Spleen (tissue), 11 donors: Measurements from ENCODE around the gene SMCHD1. TPM values are rescaled to one million over a fixed set of nuclear protein-coding genes. Genes with fewer than 3 reads are reported as not detected.

Experiments
- DNase-seq: peaks from one replicate; pipeline ENCODE4 v3.0.0-alpha.2; 2020
- H3K27ac ChIP-seq, 8 donors: fragments of 200-600 bp; sonication (generic) in 7 of 8; 1 replicate in 4 of 8; 2 replicates in 4 of 8; pipeline versions ENCODE4 v1.5.0 to v1.8.0; 2016 to 2021; ENCODE audit warnings: inconsistent platforms in 4 of 8, mild to moderate bottlenecking in 4 of 8, moderate library complexity in 1 of 8
- H3K27me3 ChIP-seq, 7 donors: fragments of 200-600 bp; sonication (generic) in 6 of 7; replicated peaks in 1 of 7; 1 replicate in 4 of 7; 2 replicates in 3 of 7; pipeline versions ENCODE4 v1.5.0 to v1.8.0; 2016 to 2021; ENCODE audit warnings: inconsistent platforms in 3 of 7, mild to moderate bottlenecking in 1 of 7
- H3K36me3 ChIP-seq, 6 donors: fragments of 200-600 bp; sonication (generic) in 5 of 6; 1 replicate in 4 of 6; 2 replicates in 2 of 6; pipeline versions ENCODE4 v1.5.0 to v1.8.0; 2016 to 2021; ENCODE audit warnings: inconsistent platforms in 2 of 6
- H3K4me1 ChIP-seq, 6 donors: fragments of 200-600 bp; sonication (generic) in 5 of 6; 1 replicate in 3 of 6; 2 replicates in 3 of 6; pipeline versions ENCODE4 v1.5.0 to v1.8.0; 2016 to 2021; ENCODE audit warnings: inconsistent platforms in 3 of 6
- H3K4me3 ChIP-seq, 8 donors: fragments of 200-600 bp; sonication (generic) in 7 of 8; 1 replicate in 4 of 8; 2 replicates in 4 of 8; pipeline versions ENCODE4 v1.5.0 to v1.8.0; 2016 to 2021; ENCODE audit warnings: inconsistent platforms in 4 of 8, mild to moderate bottlenecking in 4 of 8, moderate library complexity in 2 of 8
- H3K9me3 ChIP-seq, 8 donors: fragments of 200-600 bp; sonication (generic) in 7 of 8; 1 replicate in 4 of 8; 2 replicates in 4 of 8; pipeline versions ENCODE4 v1.5.0 to v1.8.0; 2016 to 2021; ENCODE audit warnings: inconsistent platforms in 4 of 8
- POLR2A ChIP-seq, 3 donors: fragments of 450-650 bp; IDR thresholded peaks; one replicate each; pipeline ENCODE4 v1.5.1; 2017; ENCODE audit warnings: antibody characterized with exemption in 3 of 3, mild to moderate bottlenecking in 1 of 3
- POLR2AphosphoS5 ChIP-seq, 3 donors: sonication (generic); formaldehyde crosslinking; IDR thresholded peaks; one replicate each; pipeline ENCODE4 v1.5.1; 2017; ENCODE audit warnings: antibody characterized with exemption in 3 of 3
- WGBS, 5 donors: extraction: QIAGEN DNeasy Blood & Tissue Kit in 3 of 5; methylation state at CpG; one replicate each; pipeline versions ENCODE4 v1.1.5 to v1.1.7; 2013 to 2018; 5-methylcytosine and 5-hydroxymethylcytosine counted together
- intact Hi-C: fragments of 100-400 bp; cut with DNase I; formaldehyde crosslinking; loops from one replicate; pipeline ENCODE4 v1.15.0; 2023; ENCODE audit warnings: low total_unique reads
- polyA plus RNA-seq, 3 donors: library from polyadenylated mRNA; stranded (reverse); fragments of 200-250 nt; gene quantifications; one replicate each; pipeline ENCODE4 v1.2.1, GENCODE V29; 2013
- total RNA-seq, 7 donors: library from RNA; depleted of rRNA in 3 of 7; stranded (reverse); fragments of >200 nt in 3 of 7; fragmentation: NEBNext Ultra II Directional in 4 of 7; extraction: Animal tissue kit (Norgen Biotek cat#: 25700) in 4 of 7; gene quantifications; one replicate each; pipeline versions ENCODE4 v1.1.0 to v1.2.1, GENCODE V29; 2016 to 2021
- TF ChIP-seq, protein P1 (sequence below), 11 experiments: fragments of 200-600 bp in 7 of 11; fragments of 450-650 bp in 4 of 11; sonication (generic) in 4 of 11; IDR thresholded peaks in 8 of 11; conservative IDR thresholded peaks in 3 of 11; 1 replicate in 7 of 11; 2 replicates in 4 of 11; pipeline versions ENCODE4 v1.4.0 to v1.8.0; 2016 to 2021; ENCODE audit warnings: antibody characterized with exemption in 11 of 11, inconsistent platforms in 4 of 11, mild to moderate bottlenecking in 1 of 11
- donor health status: healthy with polysubstance abuse.
- donor health status: DM: no; HTN: no; CAD: no; lungs with moderate emphysema.
- donor health status: DM: no; HTN: no; CAD: no.
- donor health status: Bipolar disorder and iron deficiency.
- donor health status: healthy.
- donor health status: DM: no; HTN: no; CAD: no.
- donor health status: DM: yes; HTN: yes; CAD: no.

The SMCHD1 gene
- total and polyA plus RNA-seq, 10 donors = 14.7 to 361 (median 148) TPM

- intact Hi-C loops = no loop called here
- no peak for DNase-seq
- TF ChIP-seq POLR2A (IDR thresholded peaks at IDR 0.05) (no peak), POLR2AphosphoS5 (IDR thresholded peaks at IDR 0.05) (no peak)
- TF ChIP-seq, protein P1, sequence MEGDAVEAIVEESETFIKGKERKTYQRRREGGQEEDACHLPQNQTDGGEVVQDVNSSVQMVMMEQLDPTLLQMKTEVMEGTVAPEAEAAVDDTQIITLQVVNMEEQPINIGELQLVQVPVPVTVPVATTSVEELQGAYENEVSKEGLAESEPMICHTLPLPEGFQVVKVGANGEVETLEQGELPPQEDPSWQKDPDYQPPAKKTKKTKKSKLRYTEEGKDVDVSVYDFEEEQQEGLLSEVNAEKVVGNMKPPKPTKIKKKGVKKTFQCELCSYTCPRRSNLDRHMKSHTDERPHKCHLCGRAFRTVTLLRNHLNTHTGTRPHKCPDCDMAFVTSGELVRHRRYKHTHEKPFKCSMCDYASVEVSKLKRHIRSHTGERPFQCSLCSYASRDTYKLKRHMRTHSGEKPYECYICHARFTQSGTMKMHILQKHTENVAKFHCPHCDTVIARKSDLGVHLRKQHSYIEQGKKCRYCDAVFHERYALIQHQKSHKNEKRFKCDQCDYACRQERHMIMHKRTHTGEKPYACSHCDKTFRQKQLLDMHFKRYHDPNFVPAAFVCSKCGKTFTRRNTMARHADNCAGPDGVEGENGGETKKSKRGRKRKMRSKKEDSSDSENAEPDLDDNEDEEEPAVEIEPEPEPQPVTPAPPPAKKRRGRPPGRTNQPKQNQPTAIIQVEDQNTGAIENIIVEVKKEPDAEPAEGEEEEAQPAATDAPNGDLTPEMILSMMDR (IDR thresholded peaks at IDR 0.05 in 8 of 11, conservative IDR thresholded peaks at IDR 0.05 in 3 of 11) = no peak
- no peaks in the 10 kb centered on the region for H3K27me3 ChIP-seq
- no peaks in the 10 kb centered on the region for H3K36me3 ChIP-seq
- H3K27ac ChIP-seq = no peak overlapping the region
- no peak overlapping the region for H3K4me3 ChIP-seq
- WGBS, 5 donors = 53 to 78% (median 76%) methylated on average over 5 of the region's 5 CpGs
- no peaks in the 10 kb centered on the region for H3K9me3 ChIP-seq
- H3K4me1 ChIP-seq = no peaks in the 10 kb centered on the region
These were observed 30.3 kb upstream of the SMCHD1 start for GRCh38 chr18:2625217-2625616.

GRCh38 chr18:2627821-2628276 lies 27.7 kb upstream of the SMCHD1 start:
- intact Hi-C loops = no loop called here
- WGBS, 5 donors = 90 to 96% (median 94%) methylated on average over 1 of the region's 1 CpG
- no peak for DNase-seq
- Histone ChIP-seq H3K9me3 (peaks cover 0 to 4% (median 0%) of the 10 kb centered on the region in 8 donors), H3K36me3 (no peaks in the 10 kb centered on the region), H3K27ac (peak overlapping the region in 4 of 8 donors; percentile 35 to 81 (median 51)), H3K27me3 (no peaks in the 10 kb centered on the region), H3K4me3 (no peak overlapping the region), H3K4me1 (no peaks in the 10 kb centered on the region)
- TF ChIP-seq POLR2AphosphoS5 (IDR thresholded peaks at IDR 0.05) (peak in 1 of 3 donors; percentile 28), POLR2A (IDR thresholded peaks at IDR 0.05) (no peak)

- H3K4me3 ChIP-seq = no peak overlapping the region
- no peaks in the 10 kb centered on the region for H3K36me3 ChIP-seq
- peaks cover 0 to 4% (median 0%) of the 10 kb centered on the region in 8 donors for H3K9me3 ChIP-seq
- WGBS, 5 donors = 48 to 95% (median 81%) methylated on average over 2 of the region's 2 CpGs
- H3K4me1 ChIP-seq = no peaks in the 10 kb centered on the region
- peak overlapping the region in 2 of 8 donors; percentile 66 to 81 for H3K27ac ChIP-seq
- no peaks in the 10 kb centered on the region for H3K27me3 ChIP-seq
- intact Hi-C loops = no loop called here
- DNase-seq = no peak
- TF ChIP-seq, protein P1 (IDR thresholded peaks at IDR 0.05 in 8 of 11, conservative IDR thresholded peaks at IDR 0.05 in 3 of 11) = no peak
- TF ChIP-seq POLR2A (IDR thresholded peaks at IDR 0.05) (no peak), POLR2AphosphoS5 (IDR thresholded peaks at IDR 0.05) (no peak)
These were observed 26.5 kb upstream of the SMCHD1 start for GRCh38 chr18:2629003-2629402.

DNA sequence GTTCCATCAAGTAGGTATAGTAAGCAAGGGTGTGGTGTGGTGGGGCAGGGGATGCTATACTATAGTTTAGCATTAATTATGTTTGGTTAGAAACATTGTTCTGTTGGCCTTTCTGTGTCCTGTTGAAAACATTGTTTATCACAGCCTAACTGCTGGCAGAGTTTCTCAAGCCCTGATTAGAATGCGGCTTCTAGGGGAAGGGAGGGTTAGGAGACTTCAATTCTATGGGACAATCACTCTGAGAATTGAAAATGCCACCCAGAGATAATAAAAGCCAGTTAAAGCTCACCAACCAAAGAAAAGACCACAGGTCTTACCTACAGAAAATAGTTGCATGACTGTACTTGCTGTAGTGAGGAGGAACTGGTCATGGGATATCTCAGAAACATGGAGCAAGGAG lies 19.9 kb upstream of the SMCHD1 start:
- H3K4me1 ChIP-seq = peaks cover 20 to 62% (median 47%) of the 10 kb centered on the region in 6 donors
- H3K9me3 ChIP-seq = peaks cover 0 to 4% (median 0%) of the 10 kb centered on the region in 8 donors
- H3K36me3 ChIP-seq = no peaks in the 10 kb centered on the region
- peak overlapping the region; percentile 82 to 100 (median 98) for H3K27ac ChIP-seq
- no peaks in the 10 kb centered on the region for H3K27me3 ChIP-seq
- 78 to 93% (median 87%) methylated on average over 1 of the region's 1 CpG for WGBS, 5 donors
- H3K4me3 ChIP-seq = peak overlapping the region in 1 of 8 donors; percentile 55
- no peak for DNase-seq
- TF ChIP-seq POLR2AphosphoS5 (IDR thresholded peaks at IDR 0.05) (no peak), POLR2A (IDR thresholded peaks at IDR 0.05) (no peak)
- intact Hi-C loops = no loop called here

DNA sequence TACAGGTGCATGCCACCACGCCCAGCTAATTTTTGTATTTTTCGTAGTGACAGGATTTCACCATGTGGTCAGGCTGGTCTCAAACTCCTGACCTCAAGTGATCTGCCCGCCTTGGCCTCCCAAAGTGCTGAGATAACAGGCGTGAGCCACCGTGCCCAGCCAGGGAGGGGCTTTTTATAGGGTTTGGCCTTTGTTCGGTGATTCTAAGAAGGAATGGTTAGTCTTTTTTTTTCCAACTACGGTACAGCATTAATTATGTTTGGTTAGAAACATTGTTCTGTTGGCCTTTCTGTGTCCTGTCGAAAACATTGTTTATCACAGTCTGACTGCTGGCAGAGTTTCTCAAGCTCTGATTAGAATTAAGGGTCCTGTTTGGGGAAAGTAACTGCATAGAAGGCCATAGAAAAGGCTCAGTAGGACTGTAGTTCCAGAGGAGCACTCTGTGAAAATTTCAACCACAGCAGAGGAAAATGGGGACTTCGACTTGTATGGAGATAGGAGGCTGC lies 19.3 kb upstream of the SMCHD1 start:
- TF ChIP-seq POLR2AphosphoS5 (IDR thresholded peaks at IDR 0.05) (no peak), POLR2A (IDR thresholded peaks at IDR 0.05) (no peak)
- peaks cover 26 to 68% (median 53%) of the 10 kb centered on the region in 6 donors for H3K4me1 ChIP-seq
- H3K4me3 ChIP-seq = peak overlapping the region in 3 of 8 donors; percentile 2 to 55 (median 19)
- 38 to 55% (median 43%) methylated on average over 9 of the region's 9 CpGs for WGBS, 5 donors
- intact Hi-C loops = no loop called here
- H3K9me3 ChIP-seq = peaks cover 0 to 4% (median 0%) of the 10 kb centered on the region in 8 donors
- H3K36me3 ChIP-seq = no peaks in the 10 kb centered on the region
- peak overlapping the region; percentile 82 to 100 (median 98) for H3K27ac ChIP-seq
- DNase-seq = no peak
- no peaks in the 10 kb centered on the region for H3K27me3 ChIP-seq
